Tibial nerve (tissue), 3 donors: ENCODE data around the gene ZMAT3.

Experiments
- POLR2A ChIP-seq, 2 donors: fragments of 450-650 bp; IDR thresholded peaks; one replicate each; pipeline ENCODE4 v1.6.1; 2017; ENCODE audit warnings: antibody characterized with exemption in 2 of 2, mild to moderate bottlenecking in 2 of 2, moderate library complexity in 2 of 2
- TF ChIP-seq, protein P1 (sequence below), 5 experiments: fragments of 200-600 bp in 3 of 5; fragments of 450-650 bp in 2 of 5; sonication (generic) in 3 of 5; IDR thresholded peaks; one replicate each; pipeline ENCODE4 v1.5.1; 2016 to 2019; ENCODE audit warnings: antibody characterized with exemption in 5 of 5, mild to moderate bottlenecking in 3 of 5, moderate library complexity in 2 of 5

DNA sequence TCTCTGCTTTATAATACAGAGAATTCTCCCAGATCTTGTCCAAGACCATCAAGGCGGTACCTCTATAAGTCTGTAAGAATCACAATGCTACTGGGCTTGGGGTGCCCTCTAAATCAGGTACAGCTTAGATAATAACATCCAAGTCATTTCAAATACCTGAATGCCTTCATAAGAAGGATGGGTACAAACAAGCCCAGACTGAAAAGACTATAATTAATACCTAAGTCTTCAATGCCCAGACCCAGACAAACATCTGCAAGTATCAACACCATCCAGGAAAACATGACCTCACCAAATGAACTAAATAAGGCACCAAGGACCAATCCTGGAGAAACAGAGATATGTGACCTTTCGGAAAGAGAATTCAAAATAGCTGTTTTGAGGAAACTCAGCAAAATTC is 65.9 kb downstream of the ZMAT3 start:
- TF ChIP-seq, protein P1, sequence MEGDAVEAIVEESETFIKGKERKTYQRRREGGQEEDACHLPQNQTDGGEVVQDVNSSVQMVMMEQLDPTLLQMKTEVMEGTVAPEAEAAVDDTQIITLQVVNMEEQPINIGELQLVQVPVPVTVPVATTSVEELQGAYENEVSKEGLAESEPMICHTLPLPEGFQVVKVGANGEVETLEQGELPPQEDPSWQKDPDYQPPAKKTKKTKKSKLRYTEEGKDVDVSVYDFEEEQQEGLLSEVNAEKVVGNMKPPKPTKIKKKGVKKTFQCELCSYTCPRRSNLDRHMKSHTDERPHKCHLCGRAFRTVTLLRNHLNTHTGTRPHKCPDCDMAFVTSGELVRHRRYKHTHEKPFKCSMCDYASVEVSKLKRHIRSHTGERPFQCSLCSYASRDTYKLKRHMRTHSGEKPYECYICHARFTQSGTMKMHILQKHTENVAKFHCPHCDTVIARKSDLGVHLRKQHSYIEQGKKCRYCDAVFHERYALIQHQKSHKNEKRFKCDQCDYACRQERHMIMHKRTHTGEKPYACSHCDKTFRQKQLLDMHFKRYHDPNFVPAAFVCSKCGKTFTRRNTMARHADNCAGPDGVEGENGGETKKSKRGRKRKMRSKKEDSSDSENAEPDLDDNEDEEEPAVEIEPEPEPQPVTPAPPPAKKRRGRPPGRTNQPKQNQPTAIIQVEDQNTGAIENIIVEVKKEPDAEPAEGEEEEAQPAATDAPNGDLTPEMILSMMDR (IDR thresholded peaks at IDR 0.05), result no peak
- no peak for TF ChIP-seq POLR2A (IDR thresholded peaks at IDR 0.05)
